Measurements from ENCODE around the gene KANK2.

The KANK2 gene

GRCh38 chr19:11194656-11195558 lies 2.4 kb downstream of the KANK2 start:
- no peak overlapping the region for H3K4me3 ChIP-seq (ENCODE audit: low read depth, low read length)

DNA sequence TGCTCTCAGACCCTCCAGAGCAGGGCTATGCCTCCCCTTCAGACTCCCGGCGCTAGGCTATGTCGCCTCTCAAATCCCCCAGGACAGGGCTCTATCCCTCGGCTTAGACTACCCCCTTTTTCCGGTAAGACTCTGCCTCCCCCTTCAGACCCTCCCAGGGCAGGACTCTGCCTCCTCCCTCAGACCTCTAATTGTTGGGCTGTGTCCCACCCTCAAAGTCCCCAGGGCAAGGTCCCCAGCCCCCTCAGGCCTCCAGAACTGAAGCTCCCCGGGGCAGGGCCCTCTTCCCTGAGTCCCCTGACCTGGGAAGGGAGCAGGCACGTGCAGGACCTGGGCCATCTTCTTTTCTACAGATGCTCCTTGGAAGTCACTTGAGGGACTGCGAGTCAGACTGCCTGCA lies 3.2 kb downstream of the KANK2 start:
- H3K4me3 ChIP-seq (ENCODE audit: low read depth, low read length) = no peak overlapping the region
- no peak for DNase-seq (ENCODE audit: low read depth)
- TF ChIP-seq MAX (IDR thresholded peaks at IDR 0.05; ENCODE audit: low read depth, low read length) = no peak
- TF ChIP-seq MYC (IDR thresholded peaks at IDR 0.05; ENCODE audit: low read depth, low read length) = no peak
- TF ChIP-seq POLR2A (IDR thresholded peaks at IDR 0.05; ENCODE audit: extremely low read depth, insufficient read length) = no peak
- TF ChIP-seq, protein P1, sequence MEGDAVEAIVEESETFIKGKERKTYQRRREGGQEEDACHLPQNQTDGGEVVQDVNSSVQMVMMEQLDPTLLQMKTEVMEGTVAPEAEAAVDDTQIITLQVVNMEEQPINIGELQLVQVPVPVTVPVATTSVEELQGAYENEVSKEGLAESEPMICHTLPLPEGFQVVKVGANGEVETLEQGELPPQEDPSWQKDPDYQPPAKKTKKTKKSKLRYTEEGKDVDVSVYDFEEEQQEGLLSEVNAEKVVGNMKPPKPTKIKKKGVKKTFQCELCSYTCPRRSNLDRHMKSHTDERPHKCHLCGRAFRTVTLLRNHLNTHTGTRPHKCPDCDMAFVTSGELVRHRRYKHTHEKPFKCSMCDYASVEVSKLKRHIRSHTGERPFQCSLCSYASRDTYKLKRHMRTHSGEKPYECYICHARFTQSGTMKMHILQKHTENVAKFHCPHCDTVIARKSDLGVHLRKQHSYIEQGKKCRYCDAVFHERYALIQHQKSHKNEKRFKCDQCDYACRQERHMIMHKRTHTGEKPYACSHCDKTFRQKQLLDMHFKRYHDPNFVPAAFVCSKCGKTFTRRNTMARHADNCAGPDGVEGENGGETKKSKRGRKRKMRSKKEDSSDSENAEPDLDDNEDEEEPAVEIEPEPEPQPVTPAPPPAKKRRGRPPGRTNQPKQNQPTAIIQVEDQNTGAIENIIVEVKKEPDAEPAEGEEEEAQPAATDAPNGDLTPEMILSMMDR (IDR thresholded peaks at IDR 0.05; ENCODE audit: low read depth, low read length) = no peak

More at GRCh38 chr19:11194656-11195558, 2.4 kb downstream of the KANK2 start:
- no peak for TF ChIP-seq MYC (IDR thresholded peaks at IDR 0.05; ENCODE audit: low read depth, low read length)
- no peak for TF ChIP-seq POLR2A (IDR thresholded peaks at IDR 0.05; ENCODE audit: extremely low read depth, insufficient read length)
- no peak for TF ChIP-seq MAX (IDR thresholded peaks at IDR 0.05; ENCODE audit: low read depth, low read length)
- TF ChIP-seq, protein P1 (IDR thresholded peaks at IDR 0.05; ENCODE audit: low read depth, low read length) = no peak
- DNase-seq (ENCODE audit: low read depth) = no peak

- DNase-seq (ENCODE audit: low read depth) = no peak
- no peak overlapping the region for H3K4me3 ChIP-seq (ENCODE audit: low read depth, low read length)
- no peak for TF ChIP-seq MYC (IDR thresholded peaks at IDR 0.05; ENCODE audit: low read depth, low read length)
- TF ChIP-seq, protein P1 (IDR thresholded peaks at IDR 0.05; ENCODE audit: low read depth, low read length) = no peak
- no peak for TF ChIP-seq POLR2A (IDR thresholded peaks at IDR 0.05; ENCODE audit: extremely low read depth, insufficient read length)
- TF ChIP-seq MAX (IDR thresholded peaks at IDR 0.05; ENCODE audit: low read depth, low read length) = no peak
Measured at GRCh38 chr19:11192957-11193939, 4.1 kb downstream of the KANK2 start.

DNA sequence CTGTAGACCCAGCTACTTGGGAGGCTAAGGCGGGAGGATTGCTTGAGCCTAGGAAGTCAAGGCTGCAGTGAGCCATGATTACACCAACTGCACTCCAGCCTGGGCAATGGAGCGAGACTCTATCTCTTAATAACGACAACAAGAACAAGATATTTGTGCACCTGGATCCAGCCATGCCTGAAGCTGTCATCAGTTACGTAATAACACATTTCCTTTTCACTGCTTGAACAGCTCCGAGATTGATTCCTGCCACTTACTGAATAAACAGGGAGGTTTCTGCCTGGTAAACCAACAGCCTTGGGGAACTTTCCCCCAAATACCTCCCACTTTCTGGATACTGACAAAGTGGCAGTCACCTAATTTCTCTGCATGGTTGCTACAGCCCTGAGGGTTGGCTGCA lies 5.4 kb downstream of the KANK2 start:
- TF ChIP-seq, protein P1 (IDR thresholded peaks at IDR 0.05; ENCODE audit: low read depth, low read length) = no peak
- no peak for TF ChIP-seq MAX (IDR thresholded peaks at IDR 0.05; ENCODE audit: low read depth, low read length)
- TF ChIP-seq POLR2A (IDR thresholded peaks at IDR 0.05; ENCODE audit: extremely low read depth, insufficient read length) = no peak
- TF ChIP-seq MYC (IDR thresholded peaks at IDR 0.05; ENCODE audit: low read depth, low read length) = no peak
- DNase-seq (ENCODE audit: low read depth) = no peak
- no peak overlapping the region for H3K4me3 ChIP-seq (ENCODE audit: low read depth, low read length)

DNA sequence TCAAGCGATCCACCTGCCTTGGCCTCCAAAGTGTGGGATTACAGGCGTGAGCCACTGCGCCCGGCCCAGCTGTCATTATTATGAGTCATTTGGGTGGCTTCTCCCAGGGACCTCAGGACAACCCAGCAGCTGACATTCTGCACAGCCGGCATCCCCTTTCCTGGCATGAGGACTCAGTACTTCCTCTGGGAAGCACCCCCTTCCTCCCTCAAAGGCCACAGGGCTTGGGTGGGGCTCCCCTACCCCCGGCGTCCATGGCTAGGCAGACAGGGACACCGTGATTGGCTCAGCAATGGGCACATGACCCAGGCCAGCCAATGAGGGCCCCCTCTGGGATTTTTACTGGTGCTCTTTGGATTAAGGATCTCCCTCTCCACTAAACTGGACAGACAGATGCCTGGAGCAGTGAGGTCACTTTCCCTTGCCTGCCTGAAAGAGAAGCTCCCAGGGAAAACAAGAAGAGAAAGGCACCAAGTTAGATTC lies 6.0 kb downstream of the KANK2 start:
- no peak overlapping the region for H3K4me3 ChIP-seq (ENCODE audit: low read depth, low read length)
- TF ChIP-seq MYC (IDR thresholded peaks at IDR 0.05; ENCODE audit: low read depth, low read length) = no peak
- no peak for TF ChIP-seq POLR2A (IDR thresholded peaks at IDR 0.05; ENCODE audit: extremely low read depth, insufficient read length)
- TF ChIP-seq, protein P1 (IDR thresholded peaks at IDR 0.05; ENCODE audit: low read depth, low read length) = no peak
- TF ChIP-seq MAX (IDR thresholded peaks at IDR 0.05; ENCODE audit: low read depth, low read length) = no peak
- DNase-seq (ENCODE audit: low read depth) = no peak

All from NB4 (cell line).